C1 segment of cervical spinal cord (tissue), 14 donors: ENCODE measurements around the gene CEP72.
A peak's percentile ranks its signal among the peaks of the same experiment; 100 is the strongest.
"Not testable (repeated sequence)": the region's sequence is repeated elsewhere in the genome, so short reads cannot be mapped to it uniquely, and the experiment has no call there.

Source experiments
- DNase-seq, 14 donors: peaks; one replicate each; lab custom pipeline; 2025; lab: John Stamatoyannopoulos, UW

Gene CEP72, protein sequence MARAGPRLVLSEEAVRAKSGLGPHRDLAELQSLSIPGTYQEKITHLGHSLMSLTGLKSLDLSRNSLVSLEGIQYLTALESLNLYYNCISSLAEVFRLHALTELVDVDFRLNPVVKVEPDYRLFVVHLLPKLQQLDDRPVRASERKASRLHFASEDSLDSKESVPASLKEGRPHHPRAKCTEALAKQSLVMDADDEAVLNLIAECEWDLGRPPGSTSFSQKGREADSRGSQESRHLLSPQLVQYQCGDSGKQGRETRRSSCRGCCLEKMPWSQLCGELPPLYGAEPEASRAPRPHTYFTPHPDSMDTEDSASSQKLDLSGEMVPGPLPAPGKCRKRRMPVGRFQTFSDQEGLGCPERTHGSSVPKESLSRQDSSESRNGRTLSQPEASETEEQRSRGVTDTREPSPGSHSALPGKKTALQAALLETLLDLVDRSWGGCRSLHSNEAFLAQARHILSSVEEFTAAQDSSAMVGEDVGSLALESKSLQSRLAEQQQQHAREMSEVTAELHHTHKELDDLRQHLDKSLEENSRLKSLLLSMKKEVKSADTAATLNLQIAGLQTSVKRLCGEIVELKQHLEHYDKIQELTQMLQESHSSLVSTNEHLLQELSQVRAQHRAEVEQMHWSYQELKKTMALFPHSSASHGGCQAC

DNA sequence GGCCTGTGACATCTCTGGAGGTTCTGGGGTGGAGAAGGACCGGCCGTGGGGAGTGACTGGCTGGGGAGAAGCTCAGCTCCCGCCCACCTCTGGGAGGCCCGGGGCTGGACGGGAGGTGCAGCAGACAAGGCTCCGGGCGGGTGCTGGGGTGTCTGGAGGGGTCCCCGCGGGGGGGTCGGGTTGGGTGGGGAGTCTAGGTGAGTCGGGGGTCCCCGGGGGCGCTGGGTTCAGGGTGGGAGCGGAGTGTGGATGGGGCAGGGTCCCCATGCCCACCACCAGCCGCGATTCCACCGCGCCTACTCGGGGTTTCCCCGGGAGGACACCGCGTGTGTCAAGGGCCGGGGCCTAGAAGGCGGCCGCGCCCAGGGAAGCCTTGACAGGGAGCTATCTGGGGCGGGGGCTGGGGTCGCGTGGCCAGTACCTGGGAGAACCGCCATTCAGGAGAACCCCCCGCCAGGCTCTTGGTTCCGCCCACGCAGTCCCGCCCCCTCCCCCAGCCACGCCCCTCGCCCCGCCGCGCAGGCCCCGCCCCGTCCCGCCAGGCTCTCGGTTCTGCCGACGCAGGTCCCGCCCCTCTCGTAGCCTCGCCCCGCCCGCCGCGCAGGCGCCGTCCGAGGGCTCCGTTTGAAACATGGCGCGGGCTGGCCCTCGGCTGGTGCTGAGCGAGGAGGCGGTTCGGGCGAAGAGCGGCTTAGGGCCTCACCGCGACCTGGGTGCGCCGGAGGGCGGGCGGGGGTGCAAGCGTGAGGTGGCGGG lies at the start of gene CEP72:
TSS of gene CEP72 (plus strand) at position 610 of the 756 bp plus-strand sequence. CDS start at position 632, 22 bp downstream.
- peak; percentile 38 to 96 (median 86) for DNase-seq

DNA sequence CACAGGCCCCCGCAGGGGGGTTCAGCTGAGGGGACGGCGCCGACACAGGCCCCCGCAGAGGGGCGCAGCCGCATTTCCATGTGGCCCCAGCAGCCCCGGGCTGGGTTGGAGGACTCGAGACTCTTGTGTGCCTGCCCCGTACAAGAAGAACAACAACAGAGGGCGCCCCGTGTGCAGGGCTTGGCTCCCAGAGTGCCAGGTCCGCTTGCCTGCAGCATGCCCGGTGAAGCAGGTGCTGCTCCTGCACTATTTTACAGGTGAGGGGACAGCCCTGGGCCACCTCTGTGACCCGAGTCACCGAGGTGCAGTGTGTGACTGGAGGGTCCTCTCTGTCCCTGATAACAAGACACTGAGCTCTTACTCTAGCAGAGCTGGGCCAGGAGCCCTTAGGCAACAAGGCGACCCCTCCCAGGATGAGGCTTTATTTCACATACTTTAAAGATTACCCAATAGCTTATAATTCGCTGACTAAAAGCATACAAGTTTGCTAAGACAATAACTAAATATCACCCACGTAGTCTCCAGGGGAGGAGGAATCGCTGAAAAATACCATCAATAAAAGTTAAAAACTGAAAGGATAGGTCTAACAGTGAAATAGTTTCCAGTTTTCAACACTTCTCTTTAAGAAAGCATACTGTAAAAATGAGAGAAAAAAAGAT lies 46.2 kb upstream of the CEP72 start:
- no peak for DNase-seq

DNA sequence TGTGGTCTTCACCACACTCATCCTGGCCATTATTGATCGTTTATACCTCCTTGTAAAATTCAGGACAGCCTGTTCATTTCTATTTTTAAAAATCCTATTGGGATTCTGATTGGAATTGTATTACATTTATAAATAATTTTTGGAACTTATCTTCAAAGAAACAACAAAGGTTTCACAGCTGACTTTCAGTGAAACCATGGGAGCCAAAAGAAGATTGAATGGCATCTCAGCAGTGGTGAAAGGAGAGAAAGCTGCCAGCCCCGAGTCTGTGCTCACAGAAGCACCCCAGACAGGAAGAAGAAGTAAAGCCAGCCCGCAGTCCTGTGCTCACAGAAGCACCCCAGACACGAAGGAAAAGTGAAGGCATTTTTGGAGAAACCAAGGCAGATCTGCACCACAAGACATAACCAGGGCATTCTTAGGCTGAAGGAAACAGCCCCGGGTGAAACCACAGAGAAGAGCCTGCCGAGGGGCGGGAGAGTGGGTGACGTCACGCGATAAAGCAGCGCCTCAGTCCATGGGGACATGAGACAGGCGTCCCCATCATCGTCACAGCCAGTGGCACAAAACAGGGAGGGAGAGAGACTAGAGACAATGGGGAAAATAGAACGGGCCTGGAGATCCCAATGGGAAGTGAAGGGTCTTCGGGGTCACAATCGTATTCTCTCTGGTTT lies 45.4 kb upstream of the CEP72 start:
- no peak for DNase-seq

DNA sequence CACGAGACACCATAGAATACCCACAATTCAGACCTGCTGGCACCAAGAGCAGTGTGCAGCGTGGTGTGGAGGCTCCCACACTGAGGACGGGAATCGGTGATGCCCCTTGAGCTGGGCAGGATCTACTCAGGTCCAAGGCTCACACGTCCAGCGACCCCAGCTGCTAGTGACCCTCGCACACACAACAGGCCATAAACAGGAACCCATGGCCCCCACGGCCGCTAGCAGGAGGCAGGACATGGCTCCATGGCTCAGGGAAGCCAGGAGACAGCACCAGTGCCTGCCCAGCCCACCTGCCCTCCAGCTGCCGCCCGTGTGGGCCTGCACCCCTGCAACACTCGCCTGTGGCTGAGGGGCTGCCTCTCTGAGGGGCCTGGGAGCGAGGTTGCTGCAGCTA lies 44.5 kb upstream of the CEP72 start:
- no peak for DNase-seq

DNA sequence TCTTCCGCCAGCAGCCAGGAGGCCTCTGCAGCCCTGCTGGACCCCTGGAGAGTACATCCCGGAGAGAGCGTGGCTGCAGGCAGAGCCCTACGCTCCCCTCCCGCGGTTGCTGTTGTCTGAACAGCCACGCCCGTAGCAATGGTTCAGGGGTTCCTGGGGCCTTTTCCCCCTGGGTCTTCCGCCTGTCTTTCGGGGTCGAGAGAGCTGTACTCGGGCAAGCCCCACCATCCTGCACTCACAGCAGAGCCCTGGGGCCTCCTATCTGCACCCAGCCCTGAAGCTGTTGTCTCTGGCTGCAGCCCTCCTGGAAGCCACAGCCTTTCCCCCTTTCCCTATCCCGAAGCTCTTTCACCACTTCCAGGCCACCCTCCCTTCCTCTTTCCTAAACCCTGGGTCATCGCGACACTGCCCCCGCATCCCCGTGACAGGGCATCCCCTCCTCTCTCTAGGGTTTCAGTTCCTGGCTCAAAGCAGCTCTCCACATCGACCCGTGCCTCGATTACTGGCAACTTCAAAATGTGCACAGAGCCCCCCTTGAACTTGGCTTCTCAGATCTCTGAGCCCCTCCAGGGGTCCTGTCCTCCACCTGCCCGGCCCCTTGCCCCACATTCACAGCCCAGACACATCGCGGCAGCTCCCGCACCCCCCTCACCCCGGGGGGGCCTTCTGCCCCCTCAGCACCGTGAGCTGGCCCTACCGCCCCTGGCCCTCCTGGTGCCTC lies 43.9 kb upstream of the CEP72 start:
- no peak for DNase-seq

DNA sequence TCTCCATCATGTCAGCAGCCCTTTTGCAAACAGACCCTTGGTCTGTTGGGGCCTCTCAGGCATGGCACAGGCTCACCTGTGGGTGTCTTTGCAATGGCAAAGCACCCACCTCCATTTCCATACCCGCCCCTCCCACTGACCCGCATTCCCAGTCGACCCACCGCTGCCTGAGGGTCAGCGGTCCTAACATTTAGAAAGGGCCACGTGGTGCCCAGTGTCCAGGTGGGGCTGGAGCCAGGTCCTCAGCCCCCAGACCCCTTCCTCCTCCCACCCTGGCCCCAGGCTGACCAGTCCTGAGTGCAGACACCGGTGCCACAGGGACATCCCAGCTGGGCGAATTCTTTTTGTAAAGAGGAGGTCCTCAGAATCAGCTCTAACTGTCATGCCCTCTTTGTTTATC lies 43.3 kb upstream of the CEP72 start:
- no peak for DNase-seq

DNA sequence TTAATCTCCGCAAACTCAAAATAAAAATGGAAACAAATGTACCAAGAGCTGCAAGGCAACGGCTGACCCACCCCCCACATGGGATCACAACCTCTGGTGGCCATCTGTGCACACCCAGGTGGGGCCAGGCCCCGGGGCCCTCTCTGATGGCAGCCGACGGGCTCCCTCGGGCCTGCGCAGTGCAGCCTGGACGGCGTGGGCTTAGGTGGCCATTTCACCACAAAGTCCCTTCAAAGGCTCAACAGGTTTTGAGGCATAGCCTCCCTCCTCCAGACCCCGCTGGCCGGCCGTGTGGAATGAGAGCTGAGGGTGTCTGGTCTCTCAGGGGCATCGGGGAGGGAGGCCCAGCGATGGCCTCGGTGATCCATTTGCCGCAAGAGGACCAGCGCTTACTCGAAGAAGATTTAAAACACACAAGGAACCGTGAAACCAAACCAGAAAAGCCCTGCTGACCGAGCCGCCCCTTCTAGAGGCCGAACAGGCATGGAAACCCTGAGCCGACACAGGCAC lies 42.7 kb upstream of the CEP72 start:
- no peak for DNase-seq

DNA sequence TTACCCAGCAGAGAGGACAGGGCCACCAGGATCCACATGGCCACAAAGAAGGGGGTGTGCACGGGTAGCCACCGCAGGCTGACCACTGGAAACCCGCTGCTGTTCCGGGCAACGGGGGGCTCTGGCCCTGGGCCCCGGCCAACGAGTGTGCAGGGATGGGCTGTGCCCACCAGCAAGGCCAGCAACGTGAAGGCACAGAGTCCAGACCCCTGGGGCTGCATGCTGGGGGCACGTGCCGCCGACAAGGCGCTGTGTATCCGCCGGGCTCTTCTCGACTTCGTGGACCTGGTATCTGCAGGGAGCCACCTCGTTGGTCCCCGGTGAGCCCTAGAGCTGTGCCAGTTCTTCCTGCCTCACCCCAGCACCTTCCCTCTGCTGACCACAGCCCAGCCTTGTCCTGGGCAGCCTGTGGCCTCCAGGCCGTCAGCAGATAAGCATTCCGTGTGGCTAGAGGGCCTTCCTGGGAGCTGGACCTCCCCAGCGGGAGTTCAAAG lies 42.2 kb upstream of the CEP72 start:
- DNase-seq = no peak

DNA sequence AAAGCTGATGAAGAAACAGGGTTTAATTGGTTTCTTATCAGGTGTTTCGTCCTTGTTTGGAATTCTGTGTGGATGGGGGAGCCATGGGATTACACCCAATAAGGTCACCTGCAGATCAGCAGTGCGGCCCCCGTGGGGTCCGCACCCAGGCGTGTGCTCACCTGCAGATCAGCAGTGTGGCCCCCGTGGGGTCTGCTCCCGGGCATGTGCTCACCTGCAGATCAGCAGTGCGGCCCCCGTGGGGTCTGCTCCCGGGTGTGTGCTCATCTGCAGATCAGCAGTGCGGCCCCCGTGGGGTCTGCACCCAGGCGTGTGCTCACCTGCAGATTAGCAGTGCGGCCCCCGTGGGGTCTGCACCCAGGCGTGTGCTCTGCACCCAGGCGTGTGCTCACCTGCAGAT lies 41.7 kb upstream of the CEP72 start:
- no peak for DNase-seq

DNA sequence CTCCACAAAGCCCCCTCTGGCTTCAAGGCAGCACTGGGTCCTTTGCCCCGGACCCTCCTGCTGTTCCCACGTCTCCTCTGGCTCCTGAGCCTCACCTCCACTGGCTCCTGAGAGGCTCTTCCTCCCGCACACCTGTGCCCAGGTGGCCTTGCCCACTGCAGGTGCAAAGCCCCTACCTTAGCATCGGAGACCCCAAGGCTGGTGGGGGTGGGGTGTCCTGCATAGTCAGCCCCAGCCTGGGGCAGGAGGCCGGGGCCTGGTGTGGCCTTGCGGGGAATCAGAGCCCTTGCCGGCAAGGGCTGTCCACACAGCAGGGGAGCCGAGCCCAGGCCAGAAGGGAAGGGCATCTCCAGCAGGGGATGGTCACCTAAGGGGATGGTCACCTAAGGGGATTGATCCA lies 41.3 kb upstream of the CEP72 start:
- no peak for DNase-seq

DNA sequence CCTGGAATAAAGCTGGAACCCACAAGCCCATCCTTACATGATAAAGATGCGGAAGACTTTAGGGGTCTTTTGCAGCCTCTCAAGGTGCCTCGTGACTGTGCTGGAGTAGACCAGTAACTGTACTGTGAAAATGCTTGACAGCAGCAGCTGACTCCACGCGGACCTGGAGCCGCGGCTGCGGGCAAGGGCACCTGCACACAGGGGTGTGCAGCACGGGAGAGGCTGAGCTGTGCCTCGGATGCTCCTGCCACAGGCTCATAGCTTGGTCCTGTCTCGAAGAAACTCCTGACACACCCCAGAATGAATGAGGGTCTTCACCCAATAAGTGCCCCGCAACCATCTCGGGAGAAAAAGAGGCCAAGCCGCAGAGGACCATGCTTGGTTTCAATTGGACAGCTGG lies 40.3 kb upstream of the CEP72 start:
- no peak for DNase-seq

DNA sequence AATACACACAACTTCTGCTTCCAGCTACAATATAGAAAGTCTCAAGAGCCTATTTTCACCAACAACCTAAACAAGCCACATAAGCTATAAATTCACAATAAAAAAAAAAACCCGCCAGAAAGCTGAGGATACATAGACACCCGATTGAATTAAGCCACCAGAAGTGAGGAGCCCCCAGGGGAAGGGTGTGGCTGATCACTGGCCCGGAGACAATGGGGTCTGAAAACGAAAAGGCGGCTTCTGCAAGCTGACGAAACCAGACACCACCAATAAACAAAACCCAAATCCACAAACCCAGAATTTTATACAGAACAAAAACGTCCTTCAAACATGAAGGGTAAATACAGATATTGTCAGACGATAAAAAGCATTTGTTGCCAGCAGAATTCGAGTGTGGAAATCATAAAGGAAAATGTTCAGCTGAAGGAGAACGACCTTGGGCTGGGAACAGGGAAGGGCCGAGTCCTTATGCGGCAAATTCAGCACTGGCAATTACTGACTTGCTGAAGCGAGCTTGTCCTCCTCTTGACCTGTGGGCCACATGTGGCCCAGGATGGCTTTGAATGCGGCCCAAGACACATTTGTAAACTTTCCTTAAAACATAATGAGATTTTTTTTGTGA lies 39.6 kb upstream of the CEP72 start:
- DNase-seq = no peak

DNA sequence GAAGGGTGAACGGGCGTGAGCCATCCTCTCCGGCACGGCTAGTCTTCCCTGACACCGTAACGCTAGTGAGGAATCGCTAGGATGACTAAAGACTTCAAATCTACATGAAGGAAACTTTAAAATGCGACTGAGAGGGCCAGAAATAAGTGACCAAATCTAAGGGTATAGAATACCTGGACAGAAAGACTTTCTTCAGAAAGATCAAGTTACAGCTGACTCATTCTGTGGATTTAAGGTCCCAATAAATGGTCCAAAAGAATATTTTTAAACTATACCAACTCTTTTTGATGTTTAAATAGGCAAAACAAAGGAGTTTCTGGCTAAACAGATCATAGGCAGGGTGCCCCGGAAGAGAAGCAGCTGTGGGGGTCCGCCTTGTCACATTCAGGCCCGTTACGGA lies 38.9 kb upstream of the CEP72 start:
- no peak for DNase-seq

DNA sequence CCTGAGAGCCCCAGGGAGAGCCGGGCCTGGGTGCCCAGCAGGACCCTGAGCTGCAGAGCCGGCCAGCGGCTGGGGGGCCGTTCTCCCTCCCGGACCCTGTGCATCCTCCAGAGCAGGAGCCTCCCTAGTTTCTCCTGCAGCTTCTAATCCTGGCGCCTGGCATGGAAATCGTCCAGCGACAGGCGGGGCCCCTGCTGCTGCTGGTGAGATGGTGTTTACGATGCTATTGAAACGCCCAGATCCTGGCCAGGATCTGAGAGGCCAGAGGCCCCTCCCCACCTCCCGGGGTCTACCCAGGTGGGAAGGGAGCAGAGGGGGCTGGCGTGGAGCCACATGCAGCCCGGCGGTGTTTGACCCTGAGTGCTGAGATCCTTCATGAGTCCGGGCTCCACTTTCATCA lies 38.2 kb upstream of the CEP72 start:
- no peak for DNase-seq

DNA sequence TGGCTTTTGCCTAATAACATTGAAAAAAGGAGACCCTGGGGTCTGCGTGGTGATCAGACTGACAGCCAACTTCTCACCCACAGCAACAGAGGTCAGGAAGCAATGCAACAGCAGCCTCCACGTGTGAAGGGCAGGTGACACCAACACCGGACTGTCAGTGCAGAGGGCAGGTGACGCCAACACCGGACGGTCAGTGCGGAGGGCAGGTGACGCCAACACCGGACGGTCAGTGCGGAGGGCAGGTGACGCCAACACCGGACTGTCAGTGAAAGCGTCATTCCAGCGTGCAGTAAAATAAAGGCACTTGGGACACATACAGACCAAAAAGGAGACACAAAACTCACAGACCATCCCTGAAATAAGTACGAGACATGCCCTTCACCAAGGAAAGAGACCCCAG lies 37.2 kb upstream of the CEP72 start:
- DNase-seq = no peak

DNA sequence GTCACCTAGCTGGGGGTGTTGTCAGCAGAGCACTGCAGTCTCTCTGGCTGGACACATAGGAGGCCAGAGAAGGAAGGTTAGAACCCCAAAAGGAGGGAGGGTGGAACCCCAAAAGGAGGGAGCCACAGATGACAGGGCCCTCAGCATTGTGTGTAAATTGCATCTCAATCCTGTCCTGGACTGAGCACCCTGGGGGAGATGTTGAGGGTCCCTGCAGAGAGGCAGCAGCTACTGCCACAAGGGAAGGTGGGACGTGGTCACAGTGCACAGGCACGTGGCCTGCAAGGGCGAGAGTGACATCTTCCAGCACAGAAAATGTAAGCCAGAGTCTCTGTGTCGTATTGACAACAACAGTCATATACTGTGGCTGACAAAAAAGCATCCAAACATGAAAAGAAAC lies 36.5 kb upstream of the CEP72 start:
- DNase-seq = no peak

DNA sequence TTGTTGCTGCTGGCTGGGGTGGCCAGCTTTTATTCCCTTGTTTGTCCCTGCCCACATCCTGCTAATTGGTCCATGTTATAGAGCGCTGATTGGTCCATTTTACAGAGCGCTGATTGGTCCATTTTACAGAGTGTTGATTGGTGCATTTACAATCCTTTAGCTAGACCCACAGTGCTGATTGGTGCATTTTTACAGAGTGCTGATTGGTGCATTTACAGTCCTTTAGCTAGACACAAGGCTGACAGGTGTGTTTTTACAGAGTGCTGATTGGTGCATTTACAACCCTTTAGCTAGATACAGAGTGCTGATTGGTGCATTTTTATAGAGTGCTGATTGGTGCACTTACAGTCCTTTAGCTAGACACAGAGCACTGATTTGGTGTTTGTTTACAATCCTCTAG lies 34.9 kb upstream of the CEP72 start:
- not testable (repeated sequence) for DNase-seq

DNA sequence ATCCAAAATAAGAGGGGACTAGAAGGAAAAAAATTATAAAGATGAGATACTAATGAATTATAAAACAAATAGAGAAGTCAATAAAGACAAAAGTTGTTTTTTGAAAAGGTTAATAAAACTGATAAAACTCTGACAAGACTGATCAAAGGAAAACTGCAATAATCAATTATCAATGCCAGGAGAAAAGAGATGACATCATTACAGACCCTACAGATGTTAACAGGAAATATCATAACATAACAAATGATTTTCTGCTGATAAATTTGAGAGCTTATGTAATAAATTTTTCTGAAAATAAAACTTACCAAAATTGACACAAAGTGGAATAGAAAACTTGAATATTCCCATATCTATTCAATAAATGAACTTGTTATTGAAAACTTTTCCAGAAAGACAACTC lies 34.3 kb upstream of the CEP72 start:
- no peak for DNase-seq

DNA sequence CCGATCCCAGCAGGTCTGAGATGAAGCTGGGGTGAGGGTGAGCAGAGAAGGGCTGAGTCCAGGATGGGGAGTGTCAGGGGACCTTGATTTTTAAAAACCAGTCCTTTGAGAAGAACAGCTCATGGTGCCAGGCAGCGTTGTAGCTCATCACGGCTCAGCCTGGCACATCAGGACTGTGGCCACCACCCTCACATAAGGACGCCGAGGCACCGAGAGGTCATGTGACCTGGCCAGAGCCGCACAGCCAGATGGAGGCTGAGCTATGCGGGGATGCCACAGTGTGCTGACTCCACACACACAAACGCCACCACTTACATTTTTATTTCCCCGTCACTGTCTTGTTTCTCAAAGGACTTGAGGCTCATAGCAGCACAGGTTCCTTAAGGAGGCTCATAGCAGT lies 32.9 kb upstream of the CEP72 start:
- DNase-seq = no peak
